Gastroesophageal sphincter (tissue), 4 donors: ENCODE data around the gene KIZ. TPM values are rescaled to one million over a fixed set of nuclear protein-coding genes. Genes with fewer than 3 reads are reported as not detected.

Experiments used
- ATAC-seq: fragments of 150-250 bp; one replicate; pipeline ENCODE4 v1.9.1; 2016; ENCODE audit warnings: mild to moderate bottlenecking, moderate library complexity
- H3K27ac ChIP-seq, 4 donors: fragments of 200-600 bp; sonication (generic) in 3 of 4; 1 replicate in 3 of 4; 2 replicates in 1 of 4; pipeline ENCODE4 v1.5.1; 2016 to 2019
- H3K27me3 ChIP-seq: fragments of 200-600 bp; sonication (generic); one replicate; pipeline ENCODE4 v1.5.1; 2019
- H3K36me3 ChIP-seq, 2 donors: fragments of 200-600 bp; sonication (generic); one replicate each; pipeline ENCODE4 v1.5.1; 2019; ENCODE audit warnings: control low read depth in 1 of 2
- H3K4me1 ChIP-seq, 3 donors: fragments of 200-600 bp; sonication (generic); 1 replicate in 2 of 3; 2 replicates in 1 of 3; pipeline ENCODE4 v1.5.1; 2016 to 2019; ENCODE audit warnings: control low read depth in 2 of 3
- H3K4me3 ChIP-seq, 2 donors: fragments of 200-600 bp; sonication (generic); one replicate each; pipeline ENCODE4 v1.5.1; 2019; ENCODE audit warnings: mild to moderate bottlenecking in 1 of 2, moderate library complexity in 1 of 2
- H3K9me3 ChIP-seq, 3 donors: fragments of 200-600 bp; sonication (generic); one replicate each; pipeline ENCODE4 v1.5.1; 2017 to 2019; ENCODE audit warnings: control low read depth in 2 of 3
- CTCF ChIP-seq, 4 experiments: fragments of 200-600 bp in 2 of 4; fragments of 450-650 bp in 2 of 4; sonication (generic) in 1 of 4; IDR thresholded peaks; one replicate each; pipeline ENCODE4 v1.5.1; 2017 to 2019; ENCODE audit warnings: antibody characterized with exemption in 4 of 4, mild to moderate bottlenecking in 2 of 4, moderate library complexity in 2 of 4
- EP300 ChIP-seq: sonication (generic); formaldehyde crosslinking; IDR thresholded peaks from one replicate; pipeline ENCODE4 v1.6.1; 2017; ENCODE audit warnings: antibody characterized with exemption, mild to moderate bottlenecking
- POLR2A ChIP-seq, 2 donors: fragments of 450-650 bp; IDR thresholded peaks; one replicate each; pipeline ENCODE4 v1.6.1; 2017; ENCODE audit warnings: antibody characterized with exemption in 2 of 2, mild to moderate bottlenecking in 2 of 2, moderate library complexity in 1 of 2
- POLR2AphosphoS5 ChIP-seq: sonication (generic); formaldehyde crosslinking; IDR thresholded peaks from one replicate; pipeline ENCODE4 v1.6.1; 2017; ENCODE audit warnings: antibody characterized with exemption
- WGBS, 2 donors: methylation state at CpG; one replicate each; pipeline ENCODE4 v1.1.5; 2018; ENCODE audit warnings: low coverage in 1 of 2; 5-methylcytosine and 5-hydroxymethylcytosine counted together
- total RNA-seq, 4 donors: library from RNA; depleted of rRNA; stranded (reverse); fragments of >200 nt; gene quantifications; one replicate each; pipeline ENCODE4 v1.1.0, GENCODE V29; 2016

The KIZ gene
- total RNA-seq, 4 donors from 2014 or later: 19.9 to 31.0 (median 30.6) TPM

- Histone ChIP-seq H3K4me3 (no peak overlapping the region), H3K9me3 (no peaks in the 10 kb centered on the region), H3K27ac (no peak overlapping the region), H3K27me3 (no peaks in the 10 kb centered on the region), H3K36me3 (no peaks in the 10 kb centered on the region), H3K4me1 (no peaks in the 10 kb centered on the region)
- ATAC-seq: no peak
- 80% methylated on average over 2 to 6 of the region's 6 CpGs for WGBS, 2 donors
- no peak for TF ChIP-seq CTCF (IDR thresholded peaks at IDR 0.05)
- TF ChIP-seq POLR2AphosphoS5: no peak
- TF ChIP-seq POLR2A (IDR thresholded peaks at IDR 0.05): no peak
- no peak for TF ChIP-seq EP300
Observed at GRCh38 chr20:21258411-21258810, 132.5 kb downstream of the KIZ start.

DNA sequence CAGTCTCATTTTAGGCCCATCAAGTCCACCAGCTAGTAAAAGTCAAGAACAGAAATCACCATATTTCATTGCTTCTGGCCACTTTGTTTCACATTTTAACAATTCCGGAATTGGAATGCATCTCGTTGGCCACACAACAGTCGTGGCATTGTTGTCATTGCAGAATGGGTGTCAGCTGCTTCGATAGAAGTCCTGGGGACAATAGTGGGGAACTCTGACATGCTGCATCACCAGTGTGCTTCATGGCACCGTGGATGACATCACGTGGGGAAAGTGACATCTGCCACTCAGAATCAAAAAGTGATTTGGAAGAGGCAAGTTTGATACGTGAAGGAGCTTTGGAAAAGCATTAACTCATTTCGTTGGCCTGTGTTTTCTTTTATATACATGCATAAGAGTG is 133.5 kb downstream of the KIZ start:
- H3K27ac ChIP-seq: no peak overlapping the region
- 82 to 84% methylated on average over 7 to 8 of the region's 8 CpGs for WGBS, 2 donors
- H3K9me3 ChIP-seq: no peaks in the 10 kb centered on the region
- H3K27me3 ChIP-seq: no peaks in the 10 kb centered on the region
- ATAC-seq: no peak
- H3K36me3 ChIP-seq: no peaks in the 10 kb centered on the region
- H3K4me1 ChIP-seq: no peaks in the 10 kb centered on the region
- H3K4me3 ChIP-seq: no peak overlapping the region
- TF ChIP-seq CTCF (IDR thresholded peaks at IDR 0.05) (no peak), EP300 (no peak), POLR2A (IDR thresholded peaks at IDR 0.05) (no peak), POLR2AphosphoS5 (no peak)

DNA sequence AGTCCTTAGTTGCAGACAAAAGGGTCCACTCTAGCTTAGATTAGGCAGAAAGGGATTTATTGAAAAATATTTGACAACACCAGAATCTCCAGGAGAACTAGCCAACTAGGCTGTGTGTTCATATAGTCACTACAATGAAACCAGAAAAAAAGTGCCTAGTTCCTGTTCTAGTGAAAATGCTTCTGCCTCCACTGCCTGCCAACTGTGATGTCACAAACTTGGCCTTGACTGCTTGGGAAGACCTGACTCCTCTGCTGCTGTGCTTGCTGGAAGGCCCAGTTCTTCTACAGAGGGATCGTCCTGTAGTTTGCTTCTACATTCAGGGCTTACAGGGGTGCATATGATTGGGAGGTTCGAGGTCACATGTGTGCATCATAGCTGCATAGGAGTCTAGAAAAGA is 136.9 kb downstream of the KIZ start:
- TF ChIP-seq EP300: no peak
- no peak for TF ChIP-seq POLR2A (IDR thresholded peaks at IDR 0.05)
- no peak for TF ChIP-seq CTCF (IDR thresholded peaks at IDR 0.05)
- TF ChIP-seq POLR2AphosphoS5: no peak
- no peaks in the 10 kb centered on the region for H3K36me3 ChIP-seq
- H3K27ac ChIP-seq: no peak overlapping the region
- 60% methylated on average over 1 of the region's 2 CpGs; no CpG with 5 or more reads in 1 of the 2 donors for WGBS, 2 donors
- H3K4me1 ChIP-seq: no peaks in the 10 kb centered on the region
- no peak for ATAC-seq
- H3K4me3 ChIP-seq: no peak overlapping the region
- H3K9me3 ChIP-seq: peaks cover 0 to 17% (median 0%) of the 10 kb centered on the region in 3 donors
- H3K27me3 ChIP-seq: no peaks in the 10 kb centered on the region

DNA sequence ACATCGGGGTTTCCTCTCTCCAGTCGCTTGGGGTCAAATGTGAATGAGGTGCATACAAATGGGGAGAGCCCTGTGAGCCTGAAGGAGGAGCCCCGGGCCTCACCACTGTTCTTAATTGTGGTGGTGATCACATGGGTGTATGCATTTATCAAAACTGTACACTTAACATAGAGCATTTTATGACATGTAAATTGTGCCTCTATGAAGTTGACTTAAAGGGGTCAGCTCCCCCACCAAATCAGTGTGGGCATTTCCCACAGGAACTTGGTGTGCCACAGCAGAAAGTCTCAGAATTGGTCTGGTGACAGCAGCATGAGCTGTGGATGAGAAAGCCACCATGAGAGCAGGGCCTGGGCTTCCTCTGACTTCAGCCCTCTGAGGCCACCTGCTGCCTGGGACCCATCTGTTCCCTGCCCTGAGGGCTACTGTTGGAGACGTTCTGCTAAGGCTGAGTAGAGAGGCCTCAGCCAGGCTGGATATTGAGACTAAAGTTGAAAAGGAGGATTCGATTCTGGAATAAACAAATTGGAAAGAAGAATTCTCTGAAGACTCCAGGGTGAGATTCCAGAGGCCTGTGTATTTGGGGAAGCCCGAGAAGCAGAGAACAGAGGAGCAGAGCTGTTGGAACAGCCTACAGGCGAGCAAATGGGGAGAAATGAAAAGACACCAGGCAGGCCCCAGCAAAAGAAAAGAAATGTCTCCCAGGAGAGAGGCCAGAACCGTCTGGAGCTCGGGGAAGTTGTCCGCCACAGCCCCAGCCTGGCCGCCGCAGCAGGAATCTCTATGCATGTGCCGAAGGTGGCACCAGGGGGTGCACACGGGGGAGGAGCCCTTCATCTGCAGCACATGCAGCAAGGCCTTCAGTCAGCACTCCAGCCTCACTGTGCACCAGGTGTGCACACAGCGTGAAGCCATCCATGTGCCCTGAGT is 139.6 kb downstream of the KIZ start:
- Histone ChIP-seq H3K27me3 (no peaks in the 10 kb centered on the region), H3K4me3 (no peak overlapping the region), H3K36me3 (no peaks in the 10 kb centered on the region), H3K4me1 (no peaks in the 10 kb centered on the region), H3K9me3 (peaks cover 0 to 17% (median 0%) of the 10 kb centered on the region in 3 donors), H3K27ac (no peak overlapping the region)
- WGBS, 2 donors: 66 to 89% methylated on average over 5 to 10 of the region's 15 CpGs
- no peak for ATAC-seq
- no peak for TF ChIP-seq CTCF (IDR thresholded peaks at IDR 0.05)
- no peak for TF ChIP-seq POLR2A (IDR thresholded peaks at IDR 0.05)
- no peak for TF ChIP-seq EP300
- TF ChIP-seq POLR2AphosphoS5: no peak

GRCh38 chr20:21266191-21266536 is 140.3 kb downstream of the KIZ start:
- H3K27me3 ChIP-seq: no peaks in the 10 kb centered on the region
- H3K4me1 ChIP-seq: no peaks in the 10 kb centered on the region
- no peaks in the 10 kb centered on the region for H3K36me3 ChIP-seq
- WGBS, 2 donors: no CpG with 5 or more reads among the region's 5 CpGs
- no peak for TF ChIP-seq POLR2AphosphoS5
- ATAC-seq: no peak
- H3K27ac ChIP-seq: no peak overlapping the region
- no peak overlapping the region for H3K4me3 ChIP-seq
- H3K9me3 ChIP-seq: peaks cover 0 to 17% (median 0%) of the 10 kb centered on the region in 3 donors
